HTR-8/SVneo (cell line): ENCODE data around the gene ACER2.
"Not testable (repeated sequence)": the region's sequence is repeated elsewhere in the genome, so short reads cannot be mapped to it uniquely, and the experiment has no call there.

Source experiments
- DNase-seq: peaks from one replicate; pipeline ENCODE4 v3.0.0; 2011; ENCODE audit warnings: low spot score, mixed read lengths; ENCODE audit not compliant: insufficient read length
- FAIRE-seq: peaks from 2 replicates; lab custom pipeline; 2011; peaks lifted over from hg19 to GRCh38; lab: Jason Lieb, UNC

ACER2 gene

GRCh38 chr9:19405771-19406170 is 3.0 kb upstream of the ACER2 start:
- DNase-seq (no peak), FAIRE-seq (no peak)

- DNase-seq (no peak), FAIRE-seq (no peak)
Measured at GRCh38 chr9:19408316-19408692, 505 bp upstream of the ACER2 start.

- DNase-seq, result no peak
- FAIRE-seq, result no peak
Measured at GRCh38 chr9:19409401-19410194, 789 bp downstream of the ACER2 start.

- DNase-seq (no peak), FAIRE-seq (no peak)
Measured at GRCh38 chr9:19410195-19410503, 1.3 kb downstream of the ACER2 start.

GRCh38 chr9:19410594-19410993 is 1.8 kb downstream of the ACER2 start:
- no peak for DNase-seq
- no peak for FAIRE-seq

GRCh38 chr9:19411316-19411715 is 2.5 kb downstream of the ACER2 start:
- FAIRE-seq, result no peak
- DNase-seq, result no peak

- DNase-seq, result not testable (repeated sequence)
Measured at GRCh38 chr9:19413456-19413855, 4.6 kb downstream of the ACER2 start.

GRCh38 chr9:19416143-19416542 is 7.3 kb downstream of the ACER2 start:
- FAIRE-seq (no peak), DNase-seq (no peak)

More at GRCh38 chr9:19413456-19413855, 4.6 kb downstream of the ACER2 start:
- FAIRE-seq, result not testable (repeated sequence)

- FAIRE-seq (no peak), DNase-seq (no peak)
Measured at GRCh38 chr9:19420877-19421276, 12.1 kb downstream of the ACER2 start.

GRCh38 chr9:19423163-19423562 is 14.4 kb downstream of the ACER2 start:
- DNase-seq (no peak), FAIRE-seq (no peak)

- FAIRE-seq (no peak), DNase-seq (no peak)
Measured at GRCh38 chr9:19424176-19424779, 15.5 kb downstream of the ACER2 start.

GRCh38 chr9:19429595-19429994 is 20.8 kb downstream of the ACER2 start:
- DNase-seq, result no peak
- FAIRE-seq, result no peak

- DNase-seq (no peak), FAIRE-seq (no peak)
Measured at GRCh38 chr9:19430201-19430760, 21.5 kb downstream of the ACER2 start.

- DNase-seq (no peak), FAIRE-seq (no peak)
Measured at GRCh38 chr9:19431361-19432171, 22.8 kb downstream of the ACER2 start.

- FAIRE-seq (no peak), DNase-seq (no peak)
Measured at GRCh38 chr9:19432473-19432872, 23.7 kb downstream of the ACER2 start.

GRCh38 chr9:19433729-19434128 is 24.9 kb downstream of the ACER2 start:
- FAIRE-seq, DNase-seq: not testable (repeated sequence)

GRCh38 chr9:19440376-19440775 is 31.6 kb downstream of the ACER2 start:
- no peak for FAIRE-seq
- no peak for DNase-seq

- DNase-seq (no peak), FAIRE-seq (no peak)
Measured at GRCh38 chr9:19440823-19441580, 32.2 kb downstream of the ACER2 start.

GRCh38 chr9:19441730-19442129 is 32.9 kb downstream of the ACER2 start:
- DNase-seq (no peak), FAIRE-seq (no peak)

- FAIRE-seq (no peak), DNase-seq (no peak)
Measured at GRCh38 chr9:19442240-19442639, 33.4 kb downstream of the ACER2 start.
